ENCODE measurements around the gene STPG1.

DNA sequence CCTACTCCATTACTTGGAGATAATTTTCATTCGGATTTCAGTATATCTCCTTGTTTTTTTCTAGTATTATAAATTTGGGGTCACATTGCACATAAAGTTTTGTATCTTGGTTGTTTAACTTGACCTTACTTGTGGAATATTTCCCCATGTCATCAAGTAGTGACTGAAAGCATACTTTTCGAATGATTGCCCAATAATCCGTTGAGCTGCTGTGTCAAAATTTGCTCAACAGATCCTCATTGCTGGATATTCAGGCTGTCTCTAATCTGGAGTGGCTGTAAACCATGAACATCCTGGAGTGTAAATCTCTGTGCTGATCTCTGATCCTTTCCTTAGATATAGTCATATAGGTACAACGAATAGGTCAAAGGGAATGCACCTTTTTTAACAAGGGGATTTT is 7.0 kb upstream of the STPG1 start:
- TF ChIP-seq, protein P1, sequence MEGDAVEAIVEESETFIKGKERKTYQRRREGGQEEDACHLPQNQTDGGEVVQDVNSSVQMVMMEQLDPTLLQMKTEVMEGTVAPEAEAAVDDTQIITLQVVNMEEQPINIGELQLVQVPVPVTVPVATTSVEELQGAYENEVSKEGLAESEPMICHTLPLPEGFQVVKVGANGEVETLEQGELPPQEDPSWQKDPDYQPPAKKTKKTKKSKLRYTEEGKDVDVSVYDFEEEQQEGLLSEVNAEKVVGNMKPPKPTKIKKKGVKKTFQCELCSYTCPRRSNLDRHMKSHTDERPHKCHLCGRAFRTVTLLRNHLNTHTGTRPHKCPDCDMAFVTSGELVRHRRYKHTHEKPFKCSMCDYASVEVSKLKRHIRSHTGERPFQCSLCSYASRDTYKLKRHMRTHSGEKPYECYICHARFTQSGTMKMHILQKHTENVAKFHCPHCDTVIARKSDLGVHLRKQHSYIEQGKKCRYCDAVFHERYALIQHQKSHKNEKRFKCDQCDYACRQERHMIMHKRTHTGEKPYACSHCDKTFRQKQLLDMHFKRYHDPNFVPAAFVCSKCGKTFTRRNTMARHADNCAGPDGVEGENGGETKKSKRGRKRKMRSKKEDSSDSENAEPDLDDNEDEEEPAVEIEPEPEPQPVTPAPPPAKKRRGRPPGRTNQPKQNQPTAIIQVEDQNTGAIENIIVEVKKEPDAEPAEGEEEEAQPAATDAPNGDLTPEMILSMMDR (conservative IDR thresholded peaks at IDR 0.05): no peak
- TF ChIP-seq ZFX (IDR thresholded peaks at IDR 0.05): no peak

All from C4-2B (cell line).